GM21360 (cell line): ENCODE data around the gene RPL27.

ENCODE experiments used
- ATAC-seq: cut with Tn5 transposase; IDR thresholded peaks from one replicate; pipeline ENCODE4 v1.9.1; 2021; ENCODE audit warnings: mild to moderate bottlenecking, moderate library complexity; ENCODE audit not compliant: unreplicated experiment

Gene RPL27

GRCh38 chr17:43020030-43020621 is 21.9 kb downstream of the RPL27 start:
- ATAC-seq, result no peak

GRCh38 chr17:43020789-43021740 is 22.8 kb downstream of the RPL27 start:
- ATAC-seq, result no peak

- no peak for ATAC-seq
Measured at GRCh38 chr17:43021741-43022512, 23.7 kb downstream of the RPL27 start, which contains the start of gene VAT1. TSS of gene VAT1 (minus strand) at chr17:43022385. CDS start at chr17:43022322, 63 bp downstream.

- ATAC-seq, result no peak
Measured at GRCh38 chr17:43024407-43025289, 26.4 kb downstream of the RPL27 start, which contains the start of gene RND2. TSS of gene RND2 (plus strand) at chr17:43025231. CDS start at chr17:43025348, 117 bp downstream.

GRCh38 chr17:43025290-43025657 is 27.1 kb downstream of the RPL27 start:
- no peak for ATAC-seq

- ATAC-seq, result no peak
Measured at GRCh38 chr17:43025766-43026537, 27.7 kb downstream of the RPL27 start.

GRCh38 chr17:43026595-43026994 is 28.4 kb downstream of the RPL27 start:
- no peak for ATAC-seq

- no peak for ATAC-seq
Measured at GRCh38 chr17:43027091-43028032, 29.1 kb downstream of the RPL27 start.

GRCh38 chr17:43028221-43028861 is 30.1 kb downstream of the RPL27 start:
- no peak for ATAC-seq

- ATAC-seq, result no peak
Measured at GRCh38 chr17:43030137-43030767, 32.0 kb downstream of the RPL27 start.

GRCh38 chr17:43031666-43032065 is 33.4 kb downstream of the RPL27 start:
- no peak for ATAC-seq

GRCh38 chr17:43033948-43034881 is 36.0 kb downstream of the RPL27 start:
- ATAC-seq, result no peak

GRCh38 chr17:43034894-43035293 is 36.7 kb downstream of the RPL27 start:
- no peak for ATAC-seq

- ATAC-seq, result no peak
Measured at GRCh38 chr17:43039646-43040045, 41.4 kb downstream of the RPL27 start.

GRCh38 chr17:43040655-43041054 is 42.4 kb downstream of the RPL27 start:
- ATAC-seq, result no peak

GRCh38 chr17:43042025-43042628 is 43.9 kb downstream of the RPL27 start:
- no peak for ATAC-seq
